Keratinocyte (primary cell): Measurements from ENCODE around the gene HERPUD1. TPM values are rescaled to one million over a fixed set of nuclear protein-coding genes. Genes with fewer than 3 reads are reported as not detected.

Source experiments
- DNase-seq: peaks from one replicate; pipeline ENCODE4 v3.0.0-alpha.2; 2011; ENCODE audit warnings: low read depth, missing footprints, low spot score
- FAIRE-seq: peaks from 2 replicates; lab custom pipeline; 2011; peaks lifted over from hg19 to GRCh38; lab: Jason Lieb, UNC
- H2AFZ ChIP-seq: 2 replicates; pipeline ENCODE4 v1.6.0; 2012; ENCODE audit warnings: low read length, control low read depth, inconsistent platforms; ENCODE audit not compliant: control insufficient read depth
- H3K27ac ChIP-seq: 2 replicates; pipeline ENCODE4 v1.5.1; 2011; ENCODE audit warnings: low read length; ENCODE audit not compliant: control insufficient read depth, insufficient read depth
- H3K27me3 ChIP-seq: 3 replicates; pipeline ENCODE4 v1.6.0; 2011; ENCODE audit warnings: low read length; ENCODE audit not compliant: control insufficient read depth, insufficient read depth; ENCODE audit errors: extremely low read depth
- H3K36me3 ChIP-seq, 2 experiments: 2 replicates in 1 of 2; 3 replicates in 1 of 2; pipeline ENCODE4 v1.5.1; 2011; ENCODE audit warnings: low read length in 2 of 2, mild to moderate bottlenecking in 1 of 2; ENCODE audit not compliant: control insufficient read depth in 2 of 2, insufficient read depth in 2 of 2; ENCODE audit errors: extremely low read depth in 1 of 2
- H3K4me1 ChIP-seq: 3 replicates; pipeline ENCODE4 v1.5.1; 2011; ENCODE audit warnings: low read length; ENCODE audit not compliant: control insufficient read depth, insufficient read depth; ENCODE audit errors: extremely low read depth
- H3K4me2 ChIP-seq: 3 replicates; pipeline ENCODE4 v1.6.0; 2011; ENCODE audit warnings: low read depth, low read length; ENCODE audit not compliant: control insufficient read depth, insufficient read depth; ENCODE audit errors: extremely low read depth
- H3K4me3 ChIP-seq, 3 experiments: fragments of 200-600 bp in 1 of 3; sonication (generic) in 1 of 3; 2 replicates in 2 of 3; 3 replicates in 1 of 3; pipeline ENCODE4 v1.5.1; 2011 to 2016; ENCODE audit warnings: low read length in 3 of 3, mild to moderate bottlenecking in 3 of 3, control low read depth in 2 of 3, inconsistent platforms in 1 of 3, low read depth in 1 of 3, mixed read lengths in 1 of 3, mixed run types in 1 of 3, moderate library complexity in 1 of 3; ENCODE audit not compliant: control insufficient read depth in 2 of 3, insufficient read depth in 2 of 3; ENCODE audit errors: extremely low read depth in 1 of 3
- H3K79me2 ChIP-seq: 2 replicates; pipeline ENCODE4 v1.6.0; 2012; ENCODE audit warnings: low read length; ENCODE audit not compliant: control insufficient read depth, insufficient read depth
- H3K9ac ChIP-seq: 3 replicates; pipeline ENCODE4 v1.6.0; 2011; ENCODE audit warnings: low read length; ENCODE audit not compliant: control insufficient read depth, insufficient read depth; ENCODE audit errors: extremely low read depth
- H3K9me1 ChIP-seq: 3 replicates; pipeline ENCODE4 v1.6.0; 2011; ENCODE audit warnings: low read length; ENCODE audit not compliant: control insufficient read depth, insufficient read depth; ENCODE audit errors: extremely low read depth
- H3K9me3 ChIP-seq: 2 replicates; pipeline ENCODE4 v1.5.1; 2012; ENCODE audit warnings: low read depth, low read length; ENCODE audit not compliant: control insufficient read depth
- H4K20me1 ChIP-seq: 3 replicates; pipeline ENCODE4 v1.6.0; 2011; ENCODE audit warnings: low read length; ENCODE audit not compliant: control insufficient read depth, insufficient read depth; ENCODE audit errors: extremely low read depth
- EZH2 ChIP-seq: IDR thresholded peaks from one replicate; pipeline ENCODE4 v1.6.1; 2012; ENCODE audit warnings: inconsistent platforms, mild to moderate bottlenecking, low read length, moderate library complexity
- dilution Hi-C: fragments of 300-500 bp; cut with MboI; formaldehyde crosslinking; loops from one replicate; pipeline ENCODE4 v1.7.0; 2020; ENCODE audit warnings: low sequenced_read_pairs; ENCODE audit not compliant: extremely low pct_ligation_motif_present
- polyA plus RNA-seq, 5 experiments: library from polyadenylated mRNA; depleted of rRNA in 3 of 5; stranded (reverse) in 3 of 5; stranded (forward) in 1 of 5; unstranded in 1 of 5; fragments of >200 nt; gene quantifications; 1 replicate in 1 of 5; 2 replicates in 3 of 5; 3 replicates in 1 of 5; pipeline versions ENCODE4 v1.2.1 to v1.2.3, GENCODE V29; 2011 to 2012; ENCODE audit warnings: missing spikeins in 2 of 5, low read depth in 1 of 5, low replicate concordance in 1 of 5
- TF ChIP-seq, protein P1 (sequence below), 3 experiments: IDR thresholded peaks in 1 of 3; conservative IDR thresholded peaks in 1 of 3; optimal IDR thresholded peaks in 1 of 3; 2 replicates in 2 of 3; 3 replicates in 1 of 3; pipeline versions ENCODE3 to v1.5.1; 2011; ENCODE audit warnings: low read length in 3 of 3, mild to moderate bottlenecking in 3 of 3, moderate library complexity in 2 of 3, control low read depth in 1 of 3, inconsistent platforms in 1 of 3; ENCODE audit not compliant: insufficient read depth in 2 of 3; ENCODE audit errors: extremely low read depth in 1 of 3

Gene HERPUD1
- polyA plus RNA-seq, 1 donor (not counting 4 experiments of a cell fraction or from before 2014, with no cell fraction given): 183 TPM

DNA sequence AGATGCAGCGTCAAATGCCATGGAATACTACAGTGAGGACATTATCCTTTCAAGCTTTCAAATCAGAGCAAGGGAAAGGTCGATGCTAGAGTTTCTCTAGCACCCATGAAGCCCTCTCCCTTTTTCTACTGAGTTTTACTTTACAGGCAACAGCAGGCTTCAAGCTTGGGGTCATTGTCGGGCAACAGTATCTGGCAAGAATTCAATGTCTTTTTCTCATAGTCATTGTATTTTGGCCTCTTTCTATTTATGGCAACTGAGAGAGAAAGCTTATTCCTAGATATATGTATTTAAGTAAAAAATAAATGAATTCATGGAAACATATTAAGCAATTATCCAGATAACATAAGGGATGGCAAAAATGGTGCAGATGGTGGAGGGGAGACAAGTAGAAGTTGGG, 29.4 kb downstream of the HERPUD1 start:
- no peak for TF ChIP-seq EZH2
- no peak overlapping the region for H2AFZ ChIP-seq

DNA sequence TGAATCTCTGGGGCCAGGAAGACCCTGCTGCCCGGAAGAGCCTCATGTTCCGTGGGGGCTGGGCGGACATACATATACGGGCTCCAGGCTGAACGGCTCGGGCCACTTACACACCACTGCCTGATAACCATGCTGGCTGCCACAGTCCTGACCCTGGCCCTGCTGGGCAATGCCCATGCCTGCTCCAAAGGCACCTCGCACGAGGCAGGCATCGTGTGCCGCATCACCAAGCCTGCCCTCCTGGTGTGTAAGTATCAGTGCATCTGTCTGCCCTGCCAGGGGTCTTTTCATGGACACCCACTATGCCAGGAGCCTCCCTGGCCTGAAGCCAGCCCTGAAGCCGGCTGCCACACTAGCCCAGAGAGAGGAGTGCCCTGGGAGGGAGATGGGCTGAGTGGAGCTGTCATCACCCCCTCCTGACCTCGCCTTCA, 29.9 kb downstream of the HERPUD1 start, which contains the start of gene CETP:
CETP (plus strand) TSS at position 100 of the 431 bp plus-strand sequence; CDS start at position 130, 30 bp downstream.
- TF ChIP-seq, protein P1, sequence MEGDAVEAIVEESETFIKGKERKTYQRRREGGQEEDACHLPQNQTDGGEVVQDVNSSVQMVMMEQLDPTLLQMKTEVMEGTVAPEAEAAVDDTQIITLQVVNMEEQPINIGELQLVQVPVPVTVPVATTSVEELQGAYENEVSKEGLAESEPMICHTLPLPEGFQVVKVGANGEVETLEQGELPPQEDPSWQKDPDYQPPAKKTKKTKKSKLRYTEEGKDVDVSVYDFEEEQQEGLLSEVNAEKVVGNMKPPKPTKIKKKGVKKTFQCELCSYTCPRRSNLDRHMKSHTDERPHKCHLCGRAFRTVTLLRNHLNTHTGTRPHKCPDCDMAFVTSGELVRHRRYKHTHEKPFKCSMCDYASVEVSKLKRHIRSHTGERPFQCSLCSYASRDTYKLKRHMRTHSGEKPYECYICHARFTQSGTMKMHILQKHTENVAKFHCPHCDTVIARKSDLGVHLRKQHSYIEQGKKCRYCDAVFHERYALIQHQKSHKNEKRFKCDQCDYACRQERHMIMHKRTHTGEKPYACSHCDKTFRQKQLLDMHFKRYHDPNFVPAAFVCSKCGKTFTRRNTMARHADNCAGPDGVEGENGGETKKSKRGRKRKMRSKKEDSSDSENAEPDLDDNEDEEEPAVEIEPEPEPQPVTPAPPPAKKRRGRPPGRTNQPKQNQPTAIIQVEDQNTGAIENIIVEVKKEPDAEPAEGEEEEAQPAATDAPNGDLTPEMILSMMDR (optimal IDR thresholded peaks at IDR 0.05 in 1 of 3, IDR thresholded peaks at IDR 0.05 in 1 of 3, conservative IDR thresholded peaks at IDR 0.05 in 1 of 3; ENCODE audit: extremely low read depth in 1 of 3, insufficient read depth in 2 of 3, low read length in 3 of 3): no peak
- no peak for TF ChIP-seq EZH2
- Histone ChIP-seq H2AFZ (no peak within 1 kb of the TSS), H3K9ac (no peak within 1 kb of the TSS), H3K79me2 (no peaks in the 10 kb centered on the region), H4K20me1 (no peaks in the 10 kb centered on the region), H3K4me1 (no peaks in the 10 kb centered on the region), H3K9me3 (no peaks in the 10 kb centered on the region), H3K36me3 (no peaks in the 10 kb centered on the region), H3K27ac (no peak within 1 kb of the TSS), H3K27me3 (no peaks in the 10 kb centered on the region), H3K4me2 (no peak within 1 kb of the TSS), H3K4me3 (no peak within 1 kb of the TSS), H3K9me1 (no peaks in the 10 kb centered on the region)
- DNase-seq: no peak
- no peak for FAIRE-seq
- dilution Hi-C loops: no loop called here

More for the DNA sequence above, 29.4 kb downstream of the HERPUD1 start:
- H3K27me3 ChIP-seq: no peaks in the 10 kb centered on the region
- H3K36me3 ChIP-seq: no peaks in the 10 kb centered on the region
- no peak overlapping the region for H3K9ac ChIP-seq
- H3K4me2 ChIP-seq: no peak overlapping the region
- H3K4me3 ChIP-seq: no peak overlapping the region
- no peaks in the 10 kb centered on the region for H3K79me2 ChIP-seq
- no peaks in the 10 kb centered on the region for H3K9me3 ChIP-seq
- dilution Hi-C loops: no loop called here
- FAIRE-seq (no peak), DNase-seq (no peak)
- H4K20me1 ChIP-seq: no peaks in the 10 kb centered on the region
- no peaks in the 10 kb centered on the region for H3K4me1 ChIP-seq
- no peaks in the 10 kb centered on the region for H3K9me1 ChIP-seq
- no peak overlapping the region for H3K27ac ChIP-seq
